MCF 10A (cell line): ENCODE data around the gene RAD51B. TPM values are rescaled to one million over a fixed set of nuclear protein-coding genes. Genes with fewer than 3 reads are reported as not detected.

Source experiments
- BruUV-seq: library from RNA; stranded (reverse); fragments of 400-500 nt; replicated peaks from 2 replicates; lab custom pipeline; 2021; lab: Mats Ljungman, UMichigan
- CTCF ChIA-PET: fragments of 300-600 bp; sonication (Branson Sonifier 250); formaldehyde crosslinking; extraction: SDS; loops from one replicate; lab custom pipeline; 2021; ENCODE audit warnings: antibody characterized with exemption, inconsistent platforms; lab: Yijun Ruan, JAX
- POLR2A ChIA-PET: fragments of 300-600, 350-650 bp; sonication (Branson Sonifier 250); formaldehyde crosslinking; extraction: SDS; loops from one replicate; lab custom pipeline; 2020; ENCODE audit warnings: antibody characterized with exemption, inconsistent platforms; lab: Yijun Ruan, JAX
- DNase-seq: peaks from one replicate; pipeline ENCODE4 v3.0.0-alpha.2; 2018; ENCODE audit not compliant: unreplicated experiment
- H3K27ac Mint-ChIP-seq: one replicate; pipeline ENCODE4 v1.8.0; 2022; ENCODE audit warnings: mild to moderate bottlenecking, low read depth, mixed read lengths; ENCODE audit not compliant: unreplicated experiment
- H3K27me3 Mint-ChIP-seq: one replicate; pipeline ENCODE4 v1.8.0; 2022; ENCODE audit warnings: mixed read lengths; ENCODE audit not compliant: insufficient read depth, unreplicated experiment
- H3K36me3 Mint-ChIP-seq: one replicate; pipeline ENCODE4 v1.8.0; 2022; ENCODE audit warnings: mild to moderate bottlenecking, moderate library complexity, mixed read lengths; ENCODE audit not compliant: insufficient read depth, unreplicated experiment
- H3K4me1 Mint-ChIP-seq: one replicate; pipeline ENCODE4 v1.8.0; 2022; ENCODE audit warnings: mixed read lengths; ENCODE audit not compliant: insufficient read depth, unreplicated experiment
- H3K4me3 Mint-ChIP-seq: one replicate; pipeline ENCODE4 v1.8.0; 2022; ENCODE audit warnings: mild to moderate bottlenecking, moderate library complexity, mixed read lengths; ENCODE audit not compliant: unreplicated experiment
- H3K9me3 Mint-ChIP-seq: one replicate; pipeline ENCODE4 v1.8.0; 2022; ENCODE audit warnings: mixed read lengths; ENCODE audit not compliant: unreplicated experiment
- CTCF ChIP-seq: fragments of 200-600 bp; IDR thresholded peaks from one replicate; pipeline ENCODE4 v1.8.0; 2022; ENCODE audit warnings: antibody characterized with exemption, mild to moderate bottlenecking; ENCODE audit not compliant: unreplicated experiment
- intact Hi-C: fragments of 100-400 bp; cut with micrococcal nuclease; formaldehyde crosslinking; loops from 2 replicates; pipeline ENCODE4 v1.14.1; 2022
- total RNA-seq: library from RNA; stranded (reverse); gene quantifications from 2 replicates; pipeline ENCODE4 v1.2.3, GENCODE V29; 2022

RAD51B gene
- total RNA-seq, 1 experiment from 2014 or later, result 14.6 TPM

- POLR2A ChIA-PET, result no interaction called here
- intact Hi-C loops, result no loop called here
- Mint-ChIP-seq H3K27ac (no peak overlapping the region), H3K36me3 (no peaks in the 10 kb centered on the region), H3K4me1 (no peaks in the 10 kb centered on the region), H3K9me3 (no peaks in the 10 kb centered on the region), H3K27me3 (no peaks in the 10 kb centered on the region), H3K4me3 (no peak overlapping the region)
- CTCF ChIA-PET, result no interaction called here
- no peak for TF ChIP-seq CTCF
- no peak for DNase-seq
- no TSS peak for BruUV-seq
Measured at GRCh38 chr14:68333262-68333661, 513.7 kb downstream of the RAD51B start.

GRCh38 chr14:68335312-68335711 is 515.7 kb downstream of the RAD51B start:
- no peak overlapping the region for H3K4me3 Mint-ChIP-seq
- no peaks in the 10 kb centered on the region for H3K27me3 Mint-ChIP-seq
- H3K27ac Mint-ChIP-seq, result no peak overlapping the region
- no TSS peak for BruUV-seq
- intact Hi-C loops, result no loop called here
- H3K4me1 Mint-ChIP-seq, result no peaks in the 10 kb centered on the region
- H3K36me3 Mint-ChIP-seq, result no peaks in the 10 kb centered on the region
- POLR2A ChIA-PET, result no interaction called here
- CTCF ChIA-PET, result no interaction called here
- no peak for TF ChIP-seq CTCF
- DNase-seq, result no peak
- no peaks in the 10 kb centered on the region for H3K9me3 Mint-ChIP-seq

DNA sequence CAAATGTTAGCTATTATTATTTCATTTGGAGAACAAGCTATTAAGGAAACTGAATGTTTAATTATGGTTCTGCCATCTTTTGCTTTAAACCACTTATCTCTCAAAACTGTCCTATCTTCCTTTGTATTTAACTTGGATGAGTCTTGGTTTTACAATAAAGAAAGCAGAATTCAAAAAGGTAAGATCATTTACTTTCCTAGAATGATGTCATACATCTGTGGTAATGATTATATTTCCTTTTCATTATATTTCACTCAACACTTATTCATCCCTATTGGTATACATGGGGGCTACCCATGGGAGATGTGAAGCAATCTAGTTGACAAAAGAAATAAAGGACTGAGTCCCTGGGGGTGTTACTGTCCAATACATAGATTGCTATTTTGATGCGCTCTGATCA is 516.6 kb downstream of the RAD51B start:
- H3K4me1 Mint-ChIP-seq, result no peaks in the 10 kb centered on the region
- H3K27ac Mint-ChIP-seq, result no peak overlapping the region
- ChIA-PET CTCF (interaction anchor here (0.5 kb wide), 1 partner anchor 457 kb away, joined by 3 read pairs; the partner anchor contains the start of gene ZFP36L1), POLR2A (no interaction called here)
- no peak for TF ChIP-seq CTCF
- BruUV-seq, result no TSS peak
- no peak overlapping the region for H3K4me3 Mint-ChIP-seq
- no peaks in the 10 kb centered on the region for H3K9me3 Mint-ChIP-seq
- H3K36me3 Mint-ChIP-seq, result no peaks in the 10 kb centered on the region
- no peaks in the 10 kb centered on the region for H3K27me3 Mint-ChIP-seq
- DNase-seq, result no peak
- intact Hi-C loops, result no loop called here

DNA sequence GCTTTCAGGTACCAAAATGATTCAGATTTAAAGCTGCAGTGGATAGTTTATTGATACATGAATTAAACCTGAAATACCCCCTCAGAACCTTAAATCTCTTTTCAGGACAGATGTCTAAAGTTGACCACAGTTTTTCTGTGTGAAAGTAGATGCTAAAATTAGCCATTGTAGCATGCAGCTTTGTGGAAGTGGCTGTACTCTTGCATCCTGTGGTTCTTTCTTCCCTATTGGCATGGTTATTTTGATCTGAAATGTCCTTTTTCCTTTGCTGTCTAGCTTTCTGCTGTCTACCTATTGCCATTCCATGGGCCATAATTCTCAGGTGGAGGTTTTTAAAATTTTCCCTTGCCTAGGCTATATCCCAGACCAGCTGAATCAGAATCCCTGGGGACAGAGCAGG is 517.7 kb downstream of the RAD51B start:
- intact Hi-C loops, result no loop called here
- Mint-ChIP-seq H3K9me3 (no peaks in the 10 kb centered on the region), H3K27me3 (no peaks in the 10 kb centered on the region), H3K4me1 (no peaks in the 10 kb centered on the region), H3K4me3 (no peak overlapping the region), H3K27ac (no peak overlapping the region), H3K36me3 (no peaks in the 10 kb centered on the region)
- ChIA-PET POLR2A (no interaction called here), CTCF (interaction anchor here (0.7 kb wide), 1 partner anchor 792 kb away, joined by 3 read pairs; no protein-coding TSS in a partner anchor)
- TF ChIP-seq CTCF, result no peak
- DNase-seq, result no peak
- BruUV-seq, result no TSS peak
